ENCODE measurements around the gene C19orf85. TPM values are rescaled to one million over a fixed set of nuclear protein-coding genes. Genes with fewer than 3 reads are reported as not detected.

Gene C19orf85
- total and polyA plus RNA-seq, 2 experiments from 2014 or later, result 1.7 to 3.4 TPM

DNA sequence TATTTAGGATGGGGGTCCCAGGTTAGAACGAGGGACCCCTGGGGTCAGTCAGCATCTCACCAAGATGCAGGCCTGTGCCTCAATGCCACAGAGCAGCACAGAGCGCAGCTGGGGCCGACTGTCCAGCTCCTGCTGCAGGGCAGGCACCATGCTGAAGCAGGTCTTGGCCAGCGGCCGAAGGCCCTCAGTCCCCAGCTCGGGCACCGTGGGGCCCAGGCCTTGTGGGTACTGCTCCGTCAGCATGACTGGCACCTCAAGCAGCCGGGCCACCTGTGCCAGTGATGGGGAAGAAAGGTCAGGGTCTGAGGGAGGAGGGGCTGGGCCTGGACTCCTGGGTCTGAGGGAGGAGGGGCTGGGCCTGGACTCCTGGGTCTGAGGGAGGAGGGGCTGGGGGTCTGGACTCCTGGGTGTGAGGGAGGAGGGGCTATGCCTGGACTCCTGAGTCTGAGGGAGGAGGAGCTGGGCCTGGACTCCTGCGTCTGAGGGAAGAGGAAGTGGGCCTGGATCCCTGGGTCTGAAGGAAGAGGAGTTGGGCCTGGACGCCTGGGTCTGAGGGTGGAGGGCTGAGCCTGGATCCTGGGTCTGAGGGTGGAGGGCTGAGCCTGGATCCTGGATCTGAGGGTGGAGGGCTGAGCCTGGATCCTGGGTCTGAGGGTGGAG is 8.8 kb downstream of the C19orf85 start (continued):
- TF ChIP-seq ZNF462 (CRISPR knock-in tag; IDR thresholded peaks at IDR 0.05), result no peak
- no peak for TF ChIP-seq EZH2 (IDR thresholded peaks at IDR 0.05; ENCODE audit: low read depth, unreplicated experiment)
- no peak for TF ChIP-seq EZH2phosphoT487 (IDR thresholded peaks at IDR 0.05; ENCODE audit: unreplicated experiment)
- TF ChIP-seq NANOG (IDR thresholded peaks at IDR 0.05; ENCODE audit: borderline replicate concordance), result no peak

GRCh38 chr19:55454787-55455243 is 9.7 kb downstream of the C19orf85 start:
- H4K20me1 ChIP-seq (replicated peaks; ENCODE audit: insufficient read depth), result no peaks in the 10 kb centered on the region; the same call in 1 of the 2 replicates
- ATAC-seq, result peak; percentile 12
- H3K27me3 ChIP-seq (ENCODE audit: insufficient read depth), result peaks cover 26% of the 10 kb centered on the region
- H3K9me2 ChIP-seq (ENCODE audit: insufficient read depth), result no peaks in the 10 kb centered on the region
- H3K27ac ChIP-seq (ENCODE audit: low read depth), result no peak overlapping the region
- no peak overlapping the region for H2AFZ ChIP-seq
- H3K27me3 Mint-ChIP-seq (ENCODE audit: insufficient read depth, low read depth, poor library complexity), result peaks cover 31% of the 10 kb centered on the region
- H3K4me3 ChIP-seq, result no peak overlapping the region
- peaks cover 13% of the 10 kb centered on the region; the same call in 1 of the 2 replicates for H3K79me2 ChIP-seq (replicated peaks; ENCODE audit: insufficient read depth)
- peaks cover 15% of the 10 kb centered on the region for H3K36me3 Mint-ChIP-seq (ENCODE audit: low read depth)
- peak; percentile 85 for DNase-seq (ENCODE audit: low spot score)
- peaks cover 14% of the 10 kb centered on the region for H3K4me1 Mint-ChIP-seq
- no peaks in the 10 kb centered on the region for H3K36me3 ChIP-seq (ENCODE audit: insufficient read depth)
- no peak overlapping the region for H3K4me2 ChIP-seq
- peaks cover 8% of the 10 kb centered on the region; the same call in 1 of the 2 replicates for H3K4me1 ChIP-seq (ENCODE audit: insufficient read depth)
- no peak overlapping the region for H3K4me3 Mint-ChIP-seq
- H3K27ac Mint-ChIP-seq, result no peak overlapping the region
- no peaks in the 10 kb centered on the region for H3F3A ChIP-seq (replicated peaks; ENCODE audit: low read depth)
- TF ChIP-seq ETS1 (IDR thresholded peaks at IDR 0.05) (no peak), NANOG (IDR thresholded peaks at IDR 0.05; ENCODE audit: borderline replicate concordance) (no peak), EZH2phosphoT487 (IDR thresholded peaks at IDR 0.05; ENCODE audit: unreplicated experiment) (no peak), ZNF331 (CRISPR knock-in tag; IDR thresholded peaks at IDR 0.05; ENCODE audit: low read depth) (no peak), STAT1 (IDR thresholded peaks at IDR 0.05; ENCODE audit: unreplicated experiment) (no peak), CTCF (conservative IDR thresholded peaks at IDR 0.05; ENCODE audit: low read depth in 2 of 2) (peak; percentile 79 to 85), CREB1 (CRISPR knock-in tag; IDR thresholded peaks at IDR 0.05; ENCODE audit: low read depth) (no peak)
- H3K9me3 Mint-ChIP-seq, result no peaks in the 10 kb centered on the region
